Hematopoietic multipotent progenitor cell treated with erythropoietin and hydrocortisone succinate and interleukin-3 and kit ligand, for 8 days (in vitro differentiated cells): ENCODE data around the gene ZFAND6.

Experiments used
- DNase-seq: peaks from one replicate; pipeline ENCODE4 v3.0.0-alpha.2; 2015

Gene ZFAND6

GRCh38 chr15:80152180-80152895 lies 92.9 kb downstream of the ZFAND6 start:
- DNase-seq = peak; percentile 90

GRCh38 chr15:80152896-80153876 lies 93.7 kb downstream of the ZFAND6 start, which contains the start of gene FAH:
Gene FAH, plus strand, starts transcription at chr15:80152999. Its CDS starts 56 bp downstream, at chr15:80153055.
- DNase-seq = peak; percentile 43

- peak; percentile 40 for DNase-seq
Measured at GRCh38 chr15:80153900-80154299, 94.4 kb downstream of the ZFAND6 start.

GRCh38 chr15:80154336-80154735 lies 94.9 kb downstream of the ZFAND6 start:
- DNase-seq = no peak

GRCh38 chr15:80155001-80155377 lies 95.5 kb downstream of the ZFAND6 start:
- peak; percentile 87 for DNase-seq

- peak; percentile 97 for DNase-seq
Measured at GRCh38 chr15:80155378-80156175, 96.1 kb downstream of the ZFAND6 start.

GRCh38 chr15:80156176-80156720 lies 96.8 kb downstream of the ZFAND6 start:
- no peak for DNase-seq

GRCh38 chr15:80157215-80157614 lies 97.7 kb downstream of the ZFAND6 start:
- no peak for DNase-seq

GRCh38 chr15:80159301-80159700 lies 99.8 kb downstream of the ZFAND6 start:
- no peak for DNase-seq

- peak; percentile 61 for DNase-seq
Measured at GRCh38 chr15:80159811-80160569, 100.5 kb downstream of the ZFAND6 start.

- DNase-seq = peak; percentile 91
Measured at GRCh38 chr15:80160570-80161156, 101.2 kb downstream of the ZFAND6 start.

GRCh38 chr15:80161468-80162016 lies 102.1 kb downstream of the ZFAND6 start:
- no peak for DNase-seq

- DNase-seq = no peak
Measured at GRCh38 chr15:80162059-80162554, 102.6 kb downstream of the ZFAND6 start.

- no peak for DNase-seq
Measured at GRCh38 chr15:80163217-80163616, 103.7 kb downstream of the ZFAND6 start.

GRCh38 chr15:80163897-80164296 lies 104.4 kb downstream of the ZFAND6 start:
- DNase-seq = no peak

- no peak for DNase-seq
Measured at GRCh38 chr15:80167936-80168335, 108.5 kb downstream of the ZFAND6 start.

GRCh38 chr15:80168421-80168820 lies 108.9 kb downstream of the ZFAND6 start:
- DNase-seq = no peak

GRCh38 chr15:80169768-80170357 lies 110.4 kb downstream of the ZFAND6 start:
- DNase-seq = no peak

GRCh38 chr15:80170596-80170995 lies 111.1 kb downstream of the ZFAND6 start:
- DNase-seq = no peak

- no peak for DNase-seq
Measured at GRCh38 chr15:80171787-80172186, 112.3 kb downstream of the ZFAND6 start.
